KOPT-K1 (cell line): ENCODE measurements around the gene CISD3.

Experiments
- H3K27ac ChIP-seq: fragments of 200-600 bp; sonication (generic); 2 replicates; pipeline ENCODE4 v1.5.1; 2016; ENCODE audit warnings: antibody characterized with exemption, mild to moderate bottlenecking, low read depth, low read length; ENCODE audit not compliant: poor library complexity, severe bottlenecking
- H3K36me3 ChIP-seq: fragments of 200-600 bp; sonication (generic); 2 replicates; pipeline ENCODE4 v1.5.1; 2017; ENCODE audit warnings: antibody characterized with exemption, mild to moderate bottlenecking, low read length, moderate library complexity; ENCODE audit not compliant: insufficient read depth
- H3K9me3 ChIP-seq: fragments of 200-600 bp; sonication (generic); 2 replicates; pipeline ENCODE4 v1.5.1; 2017; ENCODE audit warnings: antibody characterized with exemption, low read length, mild to moderate bottlenecking; ENCODE audit not compliant: insufficient read depth, poor library complexity, severe bottlenecking

The CISD3 gene

GRCh38 chr17:38730526-38731379 is 612 bp downstream of the CISD3 start:
- no peaks in the 10 kb centered on the region for H3K9me3 ChIP-seq
- peaks cover 23% of the 10 kb centered on the region for H3K36me3 ChIP-seq
- peak overlapping the region; percentile 98 for H3K27ac ChIP-seq

DNA sequence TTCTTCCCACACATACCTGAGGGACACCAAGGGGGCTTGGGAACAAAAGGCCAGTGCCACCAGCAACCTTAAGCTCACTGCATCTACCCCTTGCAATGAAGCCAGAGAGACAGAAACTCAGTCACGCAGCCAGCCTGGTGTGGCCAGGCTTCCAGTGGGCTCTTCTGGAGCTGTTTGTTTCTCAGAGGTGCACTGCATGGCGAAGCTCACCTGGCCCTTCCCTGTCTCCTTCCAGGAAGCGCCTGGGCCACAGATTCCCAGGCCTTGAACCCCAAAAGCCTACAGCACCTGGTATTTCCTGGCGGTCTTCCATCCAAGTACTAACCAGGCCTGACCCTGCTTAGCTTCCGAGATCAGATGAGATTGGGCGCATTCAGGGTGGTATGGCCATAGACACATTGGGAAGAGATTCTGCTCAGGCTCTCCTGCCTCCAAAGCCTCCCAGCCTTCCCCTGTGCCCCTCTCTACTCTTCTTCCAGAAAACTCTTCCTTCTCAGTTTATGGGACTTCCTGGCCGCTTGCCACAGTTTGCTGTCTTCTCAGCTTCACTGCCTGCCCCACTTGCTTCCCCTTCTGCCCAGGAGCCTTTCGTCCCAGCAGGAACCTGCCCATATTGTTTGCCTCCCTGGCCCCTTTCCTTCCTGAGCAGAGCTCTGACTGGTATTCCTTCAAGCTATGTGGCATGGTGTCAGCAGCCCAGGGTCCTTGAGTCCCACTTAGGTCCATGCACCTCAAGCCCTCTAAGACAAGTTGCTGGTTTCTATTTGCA is 1.6 kb downstream of the CISD3 start:
- Histone ChIP-seq H3K36me3 (peaks cover 23% of the 10 kb centered on the region), H3K27ac (peak overlapping the region; percentile 98), H3K9me3 (no peaks in the 10 kb centered on the region)

- peak overlapping the region; percentile 98 for H3K27ac ChIP-seq
- H3K36me3 ChIP-seq: peaks cover 23% of the 10 kb centered on the region
- H3K9me3 ChIP-seq: no peaks in the 10 kb centered on the region
These were observed 2.5 kb downstream of the CISD3 start for GRCh38 chr17:38732376-38733281.

DNA sequence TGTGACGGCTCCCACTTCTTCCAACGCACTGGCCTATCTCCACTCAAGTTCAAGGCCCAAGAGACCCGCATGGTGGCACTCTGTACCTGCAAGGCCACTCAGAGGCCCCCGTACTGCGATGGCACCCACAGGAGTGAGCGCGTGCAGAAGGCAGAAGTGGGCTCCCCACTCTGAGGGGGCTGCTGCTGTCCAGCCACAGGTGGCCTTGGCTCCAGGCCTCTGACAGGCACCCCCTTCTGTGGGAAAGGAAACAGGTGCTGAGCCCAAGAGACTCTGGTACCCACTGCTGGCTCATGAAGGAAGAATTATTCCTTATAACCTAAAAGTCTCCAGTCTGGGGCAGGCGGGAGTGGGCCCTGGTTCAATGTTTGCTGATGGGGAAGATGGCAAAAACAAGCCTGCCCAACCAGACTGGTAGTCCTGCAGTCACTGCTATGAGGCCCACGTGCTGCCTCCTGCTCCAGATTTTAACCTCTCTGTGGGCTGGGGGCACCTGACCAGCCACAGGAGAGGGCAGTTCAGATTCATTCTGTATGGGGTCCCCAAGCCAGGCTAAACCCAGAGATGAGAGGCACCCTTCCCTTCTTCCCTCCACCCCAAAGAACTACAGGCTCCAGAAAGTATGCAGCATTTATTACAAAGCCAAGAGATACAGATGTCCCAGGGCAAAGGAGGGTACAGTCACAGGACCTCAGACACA is 3.3 kb downstream of the CISD3 start:
- Histone ChIP-seq H3K27ac (no peak overlapping the region), H3K36me3 (peaks cover 23% of the 10 kb centered on the region), H3K9me3 (no peaks in the 10 kb centered on the region)

DNA sequence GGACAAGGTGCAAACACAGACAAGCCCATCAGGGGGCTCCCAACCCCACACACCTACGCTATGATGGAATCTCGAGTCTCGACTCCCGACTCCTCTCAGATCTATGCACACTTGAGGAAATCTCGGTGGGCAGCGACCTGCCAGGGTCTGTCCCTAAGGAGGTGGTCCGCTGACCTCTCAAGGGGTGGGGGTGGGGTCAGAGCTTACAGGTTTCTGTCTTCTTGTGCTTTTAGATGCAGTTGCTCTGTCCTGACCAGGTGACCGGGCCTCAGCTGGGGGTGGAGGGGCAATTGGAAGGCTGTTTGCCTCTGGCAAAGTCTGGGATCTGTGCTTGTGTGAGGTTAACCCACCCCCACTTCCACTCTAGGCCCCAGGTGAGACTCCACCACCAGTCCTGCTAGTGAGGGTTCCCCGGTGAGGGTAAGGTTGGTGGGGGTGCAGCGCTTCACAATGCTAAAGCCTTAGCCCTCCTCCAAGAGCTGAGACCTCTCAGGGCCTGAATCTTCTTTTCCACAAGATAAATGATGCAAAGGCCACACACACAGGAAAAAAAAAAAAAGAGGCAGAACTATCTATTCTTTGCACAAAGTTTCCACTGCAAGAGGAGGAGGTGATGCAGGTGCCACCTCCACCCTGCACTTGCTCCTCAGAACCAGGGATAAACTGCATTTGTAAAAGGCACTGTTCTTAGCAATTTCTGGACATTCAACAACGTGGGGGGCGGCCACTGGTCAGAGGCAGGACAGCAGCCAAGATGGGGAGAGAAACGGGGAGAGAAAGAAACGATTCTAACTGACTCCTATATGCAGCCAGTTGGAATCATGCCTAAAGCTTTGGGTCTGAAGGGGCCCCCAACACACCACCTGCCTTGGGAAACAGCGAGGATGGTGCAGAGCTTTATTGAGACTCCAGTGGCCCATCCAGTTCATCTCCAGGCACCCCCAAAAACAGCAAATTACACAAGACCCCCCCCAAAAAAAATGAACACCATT is 4.1 kb downstream of the CISD3 start:
- Histone ChIP-seq H3K27ac (no peak overlapping the region), H3K36me3 (peaks cover 23% of the 10 kb centered on the region), H3K9me3 (no peaks in the 10 kb centered on the region)

GRCh38 chr17:38735161-38735997 is 5.2 kb downstream of the CISD3 start:
- no peaks in the 10 kb centered on the region for H3K9me3 ChIP-seq
- H3K36me3 ChIP-seq: peaks cover 23% of the 10 kb centered on the region
- H3K27ac ChIP-seq: no peak overlapping the region

GRCh38 chr17:38738007-38738662 is 8.0 kb downstream of the CISD3 start:
- Histone ChIP-seq H3K9me3 (no peaks in the 10 kb centered on the region), H3K36me3 (peaks cover 10% of the 10 kb centered on the region), H3K27ac (no peak overlapping the region)

GRCh38 chr17:38738686-38739085 is 8.5 kb downstream of the CISD3 start:
- no peaks in the 10 kb centered on the region for H3K9me3 ChIP-seq
- no peak overlapping the region for H3K27ac ChIP-seq
- H3K36me3 ChIP-seq: peaks cover 5% of the 10 kb centered on the region

- no peak overlapping the region for H3K27ac ChIP-seq
- no peaks in the 10 kb centered on the region for H3K36me3 ChIP-seq
- H3K9me3 ChIP-seq: no peaks in the 10 kb centered on the region
These were observed 9.2 kb downstream of the CISD3 start for GRCh38 chr17:38739305-38739704.

GRCh38 chr17:38740044-38740443 is 9.9 kb downstream of the CISD3 start:
- H3K9me3 ChIP-seq: no peaks in the 10 kb centered on the region
- no peak overlapping the region for H3K27ac ChIP-seq
- H3K36me3 ChIP-seq: no peaks in the 10 kb centered on the region

GRCh38 chr17:38740806-38741205 is 10.7 kb downstream of the CISD3 start:
- Histone ChIP-seq H3K9me3 (no peaks in the 10 kb centered on the region), H3K36me3 (no peaks in the 10 kb centered on the region), H3K27ac (no peak overlapping the region)

- Histone ChIP-seq H3K36me3 (no peaks in the 10 kb centered on the region), H3K27ac (no peak overlapping the region), H3K9me3 (no peaks in the 10 kb centered on the region)
These were observed 11.3 kb downstream of the CISD3 start for GRCh38 chr17:38741461-38741860.
